T-helper 17 cell (primary cell): ENCODE data around the gene AMN1. TPM values are rescaled to one million over a fixed set of nuclear protein-coding genes. Genes with fewer than 3 reads are reported as not detected.
"Not testable (repeated sequence)": the region's sequence is repeated elsewhere in the genome, so short reads cannot be mapped to it uniquely, and the experiment has no call there.

Experiments used
- ATAC-seq: fragments of 150-1000 bp; cut with Tn5 transposase; 2 replicates; pipeline ENCODE4 v1.10.0; 2021; ENCODE audit warnings: mild to moderate bottlenecking, moderate library complexity
- DNase-seq, 3 donors: peaks; one replicate each; pipeline versions ENCODE4 v3.0.0 to v3.0.0-alpha.2; 2020 to 2021
- H3K9me3 ChIP-seq: one replicate; pipeline ENCODE4 v1.7.0; 2013; ENCODE audit warnings: low read length, mild to moderate bottlenecking; ENCODE audit not compliant: control insufficient read depth, poor library complexity, severe bottlenecking
- H3K27ac Mint-ChIP-seq: one replicate; pipeline ENCODE4 v1.8.0; 2022; ENCODE audit warnings: mild to moderate bottlenecking, moderate library complexity, mixed read lengths
- H3K27me3 Mint-ChIP-seq: one replicate; pipeline ENCODE4 v1.8.0; 2022; ENCODE audit warnings: mixed read lengths
- H3K36me3 Mint-ChIP-seq: one replicate; pipeline ENCODE4 v1.8.0; 2022; ENCODE audit warnings: low read depth, mixed read lengths
- H3K4me1 Mint-ChIP-seq: one replicate; pipeline ENCODE4 v1.8.0; 2022; ENCODE audit warnings: mild to moderate bottlenecking, mixed read lengths
- H3K4me3 Mint-ChIP-seq: one replicate; pipeline ENCODE4 v1.8.0; 2022; ENCODE audit warnings: mild to moderate bottlenecking, moderate library complexity, mixed read lengths
- total RNA-seq, 4 donors: library from RNA in 2 of 4; stranded (reverse) in 2 of 4; gene quantifications; one replicate each; pipeline ENCODE4 v1.2.3 and lab custom pipeline; 2022 to 2026

AMN1 gene
- total RNA-seq, 2 donors from 2014 or later: 2.0 to 4.6 TPM

GRCh38 chr12:31689921-31690320 is 38.9 kb downstream of the AMN1 start:
- not testable (repeated sequence) for H3K4me3 Mint-ChIP-seq, H3K27me3 Mint-ChIP-seq, H3K27ac Mint-ChIP-seq, H3K4me1 Mint-ChIP-seq, H3K36me3 Mint-ChIP-seq, DNase-seq, ATAC-seq, H3K9me3 ChIP-seq

- Mint-ChIP-seq H3K27ac (no peak overlapping the region), H3K27me3 (no peaks in the 10 kb centered on the region), H3K36me3 (peaks cover 2% of the 10 kb centered on the region), H3K4me1 (peaks cover 3% of the 10 kb centered on the region), H3K4me3 (no peak overlapping the region)
- DNase-seq (no peak), ATAC-seq (peak; percentile 42)
- H3K9me3 ChIP-seq: peaks cover 3% of the 10 kb centered on the region
These were observed 41.7 kb downstream of the AMN1 start for GRCh38 chr12:31687101-31687527.

GRCh38 chr12:31685801-31686200 is 43.0 kb downstream of the AMN1 start:
- no peaks in the 10 kb centered on the region for H3K27me3 Mint-ChIP-seq
- H3K27ac Mint-ChIP-seq: no peak overlapping the region
- H3K4me3 Mint-ChIP-seq: no peak overlapping the region
- ATAC-seq: no peak
- peaks cover 2% of the 10 kb centered on the region for H3K36me3 Mint-ChIP-seq
- DNase-seq: no peak
- H3K4me1 Mint-ChIP-seq: peaks cover 3% of the 10 kb centered on the region
- peaks cover 3% of the 10 kb centered on the region for H3K9me3 ChIP-seq

- peaks cover 3% of the 10 kb centered on the region for H3K4me1 Mint-ChIP-seq
- H3K4me3 Mint-ChIP-seq: no peak overlapping the region
- H3K27ac Mint-ChIP-seq: peak overlapping the region; percentile 0
- H3K36me3 Mint-ChIP-seq: peaks cover 2% of the 10 kb centered on the region
- DNase-seq (peak; percentile 26 to 56 (median 40)), ATAC-seq (peak; percentile 96)
- H3K27me3 Mint-ChIP-seq: no peaks in the 10 kb centered on the region
- peaks cover 3% of the 10 kb centered on the region for H3K9me3 ChIP-seq
These were observed 46.5 kb downstream of the AMN1 start for GRCh38 chr12:31682136-31682962.

- H3K9me3 ChIP-seq: peaks cover 9% of the 10 kb centered on the region
- DNase-seq (no peak), ATAC-seq (no peak)
- H3K4me3 Mint-ChIP-seq: no peak overlapping the region
- H3K27ac Mint-ChIP-seq: no peak overlapping the region
- H3K27me3 Mint-ChIP-seq: no peaks in the 10 kb centered on the region
- peaks cover 3% of the 10 kb centered on the region for H3K36me3 Mint-ChIP-seq
- H3K4me1 Mint-ChIP-seq: no peaks in the 10 kb centered on the region
These were observed 56.3 kb downstream of the AMN1 start for GRCh38 chr12:31672521-31672920.

- not testable (repeated sequence) for H3K27me3 Mint-ChIP-seq, DNase-seq, H3K4me3 Mint-ChIP-seq, ATAC-seq, H3K9me3 ChIP-seq, H3K36me3 Mint-ChIP-seq, H3K4me1 Mint-ChIP-seq, H3K27ac Mint-ChIP-seq
These were observed 59.2 kb downstream of the AMN1 start for GRCh38 chr12:31669582-31669981.

GRCh38 chr12:31669020-31669419 is 59.8 kb downstream of the AMN1 start:
- no peak for ATAC-seq
- peaks cover 3% of the 10 kb centered on the region for H3K36me3 Mint-ChIP-seq
- no peak overlapping the region for H3K27ac Mint-ChIP-seq
- no peak for DNase-seq
- no peak overlapping the region for H3K4me3 Mint-ChIP-seq
- H3K27me3 Mint-ChIP-seq: no peaks in the 10 kb centered on the region
- H3K4me1 Mint-ChIP-seq: no peaks in the 10 kb centered on the region
- H3K9me3 ChIP-seq: peaks cover 9% of the 10 kb centered on the region

GRCh38 chr12:31664038-31664437 is 64.8 kb downstream of the AMN1 start:
- Mint-ChIP-seq H3K4me3 (no peak overlapping the region), H3K27ac (no peak overlapping the region), H3K4me1 (no peaks in the 10 kb centered on the region), H3K27me3 (no peaks in the 10 kb centered on the region), H3K36me3 (peaks cover 2% of the 10 kb centered on the region)
- H3K9me3 ChIP-seq: peaks cover 4% of the 10 kb centered on the region
- no peak for ATAC-seq
- no peak for DNase-seq

- Mint-ChIP-seq H3K4me3 (no peak overlapping the region), H3K27me3 (no peaks in the 10 kb centered on the region), H3K4me1 (peaks cover under 1% of the 10 kb centered on the region), H3K36me3 (peaks cover 2% of the 10 kb centered on the region), H3K27ac (no peak overlapping the region)
- no peak for DNase-seq
- H3K9me3 ChIP-seq: peaks cover 1% of the 10 kb centered on the region
- ATAC-seq: no peak
These were observed 65.2 kb downstream of the AMN1 start for GRCh38 chr12:31663576-31663975.

GRCh38 chr12:31662176-31662849 is 66.5 kb downstream of the AMN1 start:
- no peak overlapping the region for H3K27ac Mint-ChIP-seq
- H3K9me3 ChIP-seq: no peaks in the 10 kb centered on the region

GRCh38 chr12:31659087-31659942 is 69.5 kb downstream of the AMN1 start, which contains the start of gene ETFBKMT:
Gene ETFBKMT (plus strand): TSS chr12:31659688. CDS start chr12:31661954, 2,266 bp downstream.
- peaks cover 3% of the 10 kb centered on the region for H3K4me1 Mint-ChIP-seq
- peak within 1 kb of the TSS; percentile 95 for H3K27ac Mint-ChIP-seq
- DNase-seq (peak; percentile 84 to 86 (median 86)), ATAC-seq (peak; percentile 99)
- H3K4me3 Mint-ChIP-seq: peak within 1 kb of the TSS; percentile 92
- no peaks in the 10 kb centered on the region for H3K27me3 Mint-ChIP-seq
- peaks cover 2% of the 10 kb centered on the region for H3K36me3 Mint-ChIP-seq
- no peaks in the 10 kb centered on the region for H3K9me3 ChIP-seq

More at GRCh38 chr12:31662176-31662849, 66.5 kb downstream of the AMN1 start:
- no peak for ATAC-seq
- no peaks in the 10 kb centered on the region for H3K27me3 Mint-ChIP-seq
- no peak overlapping the region for H3K4me3 Mint-ChIP-seq
- peaks cover 2% of the 10 kb centered on the region for H3K36me3 Mint-ChIP-seq
- H3K4me1 Mint-ChIP-seq: peaks cover 3% of the 10 kb centered on the region
- no peak for DNase-seq

GRCh38 chr12:31658471-31659086 is 70.2 kb downstream of the AMN1 start:
- Mint-ChIP-seq H3K27ac (peak overlapping the region; percentile 95), H3K4me1 (peaks cover 3% of the 10 kb centered on the region), H3K36me3 (no peaks in the 10 kb centered on the region), H3K27me3 (no peaks in the 10 kb centered on the region), H3K4me3 (peak overlapping the region; percentile 92)
- H3K9me3 ChIP-seq: no peaks in the 10 kb centered on the region
- no peak for DNase-seq
- ATAC-seq: peak; percentile 8
